Activated CD8-positive, alpha-beta memory T cell treated with anti-CD3 and anti-CD28 coated beads for 24 hours (primary cell): ENCODE results near the gene EOLA1.
"Not testable (repeated sequence)": the region's sequence is repeated elsewhere in the genome, so short reads cannot be mapped to it uniquely, and the experiment has no call there.

Experiments used
- DNase-seq: peaks from one replicate; pipeline ENCODE4 v3.0.0-alpha.2; 2020

Gene EOLA1

GRCh38 chrX:149546962-149547361 lies 6.2 kb downstream of the EOLA1 start:
- DNase-seq = not testable (repeated sequence)

- not testable (repeated sequence) for DNase-seq
Measured at GRCh38 chrX:149547782-149548181, 7.0 kb downstream of the EOLA1 start.

GRCh38 chrX:149549701-149550100 lies 8.9 kb downstream of the EOLA1 start, which contains the start of gene HSFX3:
TSS of gene HSFX3 (minus strand) at chrX:149549924. CDS start at chrX:149549852, 72 bp downstream.
- not testable (repeated sequence) for DNase-seq

- DNase-seq = not testable (repeated sequence)
Measured at GRCh38 chrX:149550454-149550853, 9.6 kb downstream of the EOLA1 start.

GRCh38 chrX:149551245-149551938 lies 10.6 kb downstream of the EOLA1 start:
- not testable (repeated sequence) for DNase-seq

- not testable (repeated sequence) for DNase-seq
Measured at GRCh38 chrX:149551939-149552248, 11.1 kb downstream of the EOLA1 start.

GRCh38 chrX:149555251-149555650 lies 14.4 kb downstream of the EOLA1 start:
- DNase-seq = not testable (repeated sequence)

- no peak for DNase-seq
Measured at GRCh38 chrX:149563359-149563758, 22.5 kb downstream of the EOLA1 start.

- no peak for DNase-seq
Measured at GRCh38 chrX:149567621-149568417, 27.0 kb downstream of the EOLA1 start.

- no peak for DNase-seq
Measured at GRCh38 chrX:149568701-149569296, 28.0 kb downstream of the EOLA1 start.

GRCh38 chrX:149569770-149570169 lies 29.0 kb downstream of the EOLA1 start:
- DNase-seq = no peak

GRCh38 chrX:149570668-149571067 lies 29.9 kb downstream of the EOLA1 start:
- no peak for DNase-seq

GRCh38 chrX:149571770-149572169 lies 31.0 kb downstream of the EOLA1 start:
- DNase-seq = no peak

GRCh38 chrX:149572743-149573142 lies 31.9 kb downstream of the EOLA1 start:
- DNase-seq = no peak

GRCh38 chrX:149573456-149573855 lies 32.6 kb downstream of the EOLA1 start:
- not testable (repeated sequence) for DNase-seq

GRCh38 chrX:149585631-149586030 lies 44.8 kb downstream of the EOLA1 start:
- not testable (repeated sequence) for DNase-seq

GRCh38 chrX:149587359-149587758 lies 46.5 kb downstream of the EOLA1 start, which contains the start of gene MAGEA9B:
TSS of gene MAGEA9B (minus strand) at chrX:149587459. CDS start at chrX:149583179, 4,280 bp downstream.
- DNase-seq = not testable (repeated sequence)

- not testable (repeated sequence) for DNase-seq
Measured at GRCh38 chrX:149590993-149591392, 50.2 kb downstream of the EOLA1 start.

GRCh38 chrX:149595214-149595613 lies 54.4 kb downstream of the EOLA1 start, which contains the start of gene HSFX2:
TSS of gene HSFX2 (minus strand) at chrX:149595314. CDS start at chrX:149594700, 614 bp downstream.
- DNase-seq = not testable (repeated sequence)

- not testable (repeated sequence) for DNase-seq
Measured at GRCh38 chrX:149595943-149596342, 55.1 kb downstream of the EOLA1 start.
